Measurements from ENCODE around the gene GNG13. TPM values are rescaled to one million over a fixed set of nuclear protein-coding genes. Genes with fewer than 3 reads are reported as not detected.

The GNG13 gene
- total and polyA plus RNA-seq, 9 donors = 0.20 TPM; not detected in 8

GRCh38 chr16:751152-752006, 49.2 kb downstream of the GNG13 start:
- Histone ChIP-seq H3K36me3 (ENCODE audit: control insufficient read depth, insufficient read depth, low read length) (no peaks in the 10 kb centered on the region), H3K27me3 (ENCODE audit: control insufficient read depth, insufficient read depth, low read length) (peaks cover 28% of the 10 kb centered on the region), H3K27ac (ENCODE audit: low read length) (no peak overlapping the region), H3K9me3 (replicated peaks; ENCODE audit: control insufficient read depth, low read depth, low read length) (no peaks in the 10 kb centered on the region), H3K4me1 (ENCODE audit: control insufficient read depth, insufficient read depth, low read length) (no peaks in the 10 kb centered on the region), H3K4me3 (ENCODE audit: low read length) (no peak overlapping the region)
- 58% methylated on average over 30 of the region's 39 CpGs for WGBS (ENCODE audit: insufficient coverage)
- no peak for DNase-seq

DNA sequence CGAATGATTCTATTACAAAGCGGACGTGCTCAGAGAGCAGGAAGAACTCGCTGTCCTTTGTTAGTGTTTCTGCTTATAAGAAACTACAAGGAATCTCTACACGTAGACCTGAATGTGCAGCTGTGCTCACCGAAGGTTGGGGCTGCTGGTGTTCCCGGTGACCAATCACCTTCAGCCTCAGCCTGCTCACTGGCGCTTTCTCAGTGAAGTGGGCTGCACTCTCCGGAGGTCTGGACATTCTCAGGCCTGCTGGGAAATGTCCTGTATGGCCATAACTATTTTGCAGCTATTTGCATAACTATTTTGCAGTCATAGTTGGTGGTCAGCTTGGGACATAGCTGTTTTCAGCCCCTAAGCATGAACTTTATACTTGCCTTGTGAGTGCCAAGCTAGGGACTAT, 50.0 kb downstream of the GNG13 start:
- Histone ChIP-seq H3K9me3 (replicated peaks; ENCODE audit: control insufficient read depth, low read depth, low read length) (no peaks in the 10 kb centered on the region), H3K4me1 (ENCODE audit: control insufficient read depth, insufficient read depth, low read length) (no peaks in the 10 kb centered on the region), H3K27ac (ENCODE audit: low read length) (no peak overlapping the region), H3K4me3 (ENCODE audit: low read length) (no peak overlapping the region), H3K36me3 (ENCODE audit: control insufficient read depth, insufficient read depth, low read length) (no peaks in the 10 kb centered on the region), H3K27me3 (ENCODE audit: control insufficient read depth, insufficient read depth, low read length) (peaks cover 29% of the 10 kb centered on the region)
- WGBS (ENCODE audit: insufficient coverage) = 46% methylated on average over 8 of the region's 9 CpGs
- no peak for DNase-seq

GRCh38 chr16:749010-749409, 51.5 kb downstream of the GNG13 start:
- H3K27me3 ChIP-seq (ENCODE audit: control insufficient read depth, insufficient read depth, low read length) = peaks cover 29% of the 10 kb centered on the region
- no peaks in the 10 kb centered on the region for H3K36me3 ChIP-seq (ENCODE audit: control insufficient read depth, insufficient read depth, low read length)
- H3K27ac ChIP-seq (ENCODE audit: low read length) = no peak overlapping the region
- no peaks in the 10 kb centered on the region for H3K9me3 ChIP-seq (replicated peaks; ENCODE audit: control insufficient read depth, low read depth, low read length)
- H3K4me3 ChIP-seq (ENCODE audit: low read length) = no peak overlapping the region
- no peaks in the 10 kb centered on the region for H3K4me1 ChIP-seq (ENCODE audit: control insufficient read depth, insufficient read depth, low read length)
- no peak for DNase-seq
- 93% methylated on average over 2 of the region's 6 CpGs for WGBS (ENCODE audit: insufficient coverage)

Other genes with a start within 250 kb of the GNG13 start
- 0.13 TPM for gene PRR35, start 240.3 kb downstream of the GNG13 start, total RNA-seq
- under 1 TPM in 7 of 8 donors, not detected in 1; 0.07 to 0.30 (median 0.13) TPM for gene PRR35, start 240.3 kb downstream of the GNG13 start, polyA plus RNA-seq (ENCODE audit: insufficient read depth in 1 of 8, insufficient read length in 8 of 8, low replicate concordance in 1 of 8)
- 1.5 TPM for gene NHLRC4, start 233.7 kb downstream of the GNG13 start, total RNA-seq
- 1 to 10 TPM; 1.3 to 1.8 (median 1.5) TPM for gene NHLRC4, start 233.7 kb downstream of the GNG13 start, polyA plus RNA-seq (ENCODE audit: insufficient read depth in 1 of 8, insufficient read length in 8 of 8, low replicate concordance in 1 of 8)
- gene PIGQ, start 230.8 kb downstream of the GNG13 start, total RNA-seq = 12.2 TPM
- 10 to 100 TPM; 14.1 to 23.2 (median 19.2) TPM for gene PIGQ, start 230.8 kb downstream of the GNG13 start, polyA plus RNA-seq (ENCODE audit: insufficient read depth in 1 of 8, insufficient read length in 8 of 8, low replicate concordance in 1 of 8)
- 9.4 TPM for gene RAB40C, start 210.7 kb downstream of the GNG13 start, total RNA-seq
- 10 to 100 TPM; 10.3 to 15.4 (median 13.2) TPM for gene RAB40C, start 210.7 kb downstream of the GNG13 start, polyA plus RNA-seq (ENCODE audit: insufficient read depth in 1 of 8, insufficient read length in 8 of 8, low replicate concordance in 1 of 8)
- gene WFIKKN1, start 169.7 kb downstream of the GNG13 start, total RNA-seq = 0.22 TPM
- gene WFIKKN1, start 169.7 kb downstream of the GNG13 start, polyA plus RNA-seq (ENCODE audit: insufficient read depth in 1 of 8, insufficient read length in 8 of 8, low replicate concordance in 1 of 8) = under 1 TPM; 0.12 to 0.82 (median 0.39) TPM
- 47.9 TPM for gene METTL26, start 164.4 kb downstream of the GNG13 start, total RNA-seq
- gene METTL26, start 164.4 kb downstream of the GNG13 start, polyA plus RNA-seq (ENCODE audit: insufficient read depth in 1 of 8, insufficient read length in 8 of 8, low replicate concordance in 1 of 8) = 10 to 100 TPM; 39.3 to 59.1 (median 42.5) TPM
- gene MCRIP2, start 158.9 kb downstream of the GNG13 start, total RNA-seq = 18.6 TPM
- 10 to 100 TPM in 4 of 8 donors, 1 to 10 TPM in 4; 7.7 to 16.8 (median 10.8) TPM for gene MCRIP2, start 158.9 kb downstream of the GNG13 start, polyA plus RNA-seq (ENCODE audit: insufficient read depth in 1 of 8, insufficient read length in 8 of 8, low replicate concordance in 1 of 8)
- gene WDR90, start 151.4 kb downstream of the GNG13 start, total RNA-seq = 12.3 TPM
- gene WDR90, start 151.4 kb downstream of the GNG13 start, polyA plus RNA-seq (ENCODE audit: insufficient read depth in 1 of 8, insufficient read length in 8 of 8, low replicate concordance in 1 of 8) = 10 to 100 TPM; 10.6 to 30.5 (median 20.3) TPM
- gene RHOT2, start 132.6 kb downstream of the GNG13 start, total RNA-seq = 31.6 TPM
- 10 to 100 TPM; 45.1 to 88.7 (median 66.5) TPM for gene RHOT2, start 132.6 kb downstream of the GNG13 start, polyA plus RNA-seq (ENCODE audit: insufficient read depth in 1 of 8, insufficient read length in 8 of 8, low replicate concordance in 1 of 8)
- gene RHBDL1, start 125.1 kb downstream of the GNG13 start, total RNA-seq = 1.3 TPM
- gene RHBDL1, start 125.1 kb downstream of the GNG13 start, polyA plus RNA-seq (ENCODE audit: insufficient read depth in 1 of 8, insufficient read length in 8 of 8, low replicate concordance in 1 of 8) = 1 to 10 TPM in 6 of 8 donors, under 1 TPM in 2; 0.84 to 2.6 (median 1.7) TPM
- 70.7 TPM for gene STUB1, start 120.3 kb downstream of the GNG13 start, total RNA-seq
- gene STUB1, start 120.3 kb downstream of the GNG13 start, polyA plus RNA-seq (ENCODE audit: insufficient read depth in 1 of 8, insufficient read length in 8 of 8, low replicate concordance in 1 of 8) = 100 to 1,000 TPM in 4 of 8 donors, 10 to 100 TPM in 4; 93.9 to 115 (median 100) TPM
- gene JMJD8, start 116.4 kb downstream of the GNG13 start, total RNA-seq = 20.7 TPM
- gene JMJD8, start 116.4 kb downstream of the GNG13 start, polyA plus RNA-seq (ENCODE audit: insufficient read depth in 1 of 8, insufficient read length in 8 of 8, low replicate concordance in 1 of 8) = 10 to 100 TPM; 27.3 to 40.2 (median 34.5) TPM
- gene WDR24, start 110.3 kb downstream of the GNG13 start, total RNA-seq = 2.0 TPM
- 10 to 100 TPM in 1 of 8 donors, 1 to 10 TPM in 7; 7.1 to 10.5 (median 8.9) TPM for gene WDR24, start 110.3 kb downstream of the GNG13 start, polyA plus RNA-seq (ENCODE audit: insufficient read depth in 1 of 8, insufficient read length in 8 of 8, low replicate concordance in 1 of 8)
- gene FBXL16, start 94.9 kb downstream of the GNG13 start, total RNA-seq = not detected
- gene FBXL16, start 94.9 kb downstream of the GNG13 start, polyA plus RNA-seq (ENCODE audit: insufficient read depth in 1 of 8, insufficient read length in 8 of 8, low replicate concordance in 1 of 8) = under 1 TPM; 0.18 to 0.87 (median 0.42) TPM
- gene METRN, start 85.6 kb downstream of the GNG13 start, total RNA-seq = 35.6 TPM
- gene METRN, start 85.6 kb downstream of the GNG13 start, polyA plus RNA-seq (ENCODE audit: insufficient read depth in 1 of 8, insufficient read length in 8 of 8, low replicate concordance in 1 of 8) = 10 to 100 TPM; 33.3 to 49.6 (median 34.9) TPM
- gene ANTKMT, start 79.6 kb downstream of the GNG13 start, total RNA-seq = 29.8 TPM
- gene ANTKMT, start 79.6 kb downstream of the GNG13 start, polyA plus RNA-seq (ENCODE audit: insufficient read depth in 1 of 8, insufficient read length in 8 of 8, low replicate concordance in 1 of 8) = 10 to 100 TPM; 14.1 to 22.8 (median 16.0) TPM
- 0.18 TPM for gene CCDC78, start 74.3 kb downstream of the GNG13 start, total RNA-seq
- gene CCDC78, start 74.3 kb downstream of the GNG13 start, polyA plus RNA-seq (ENCODE audit: insufficient read depth in 1 of 8, insufficient read length in 8 of 8, low replicate concordance in 1 of 8) = 1 to 10 TPM in 7 of 8 donors, under 1 TPM in 1; 0.77 to 2.1 (median 1.3) TPM
- 1.7 TPM for gene HAGHL, start 73.6 kb downstream of the GNG13 start, total RNA-seq
- 1 to 10 TPM; 1.8 to 4.7 (median 2.9) TPM for gene HAGHL, start 73.6 kb downstream of the GNG13 start, polyA plus RNA-seq (ENCODE audit: insufficient read depth in 1 of 8, insufficient read length in 8 of 8, low replicate concordance in 1 of 8)
- gene CIAO3, start 59.7 kb downstream of the GNG13 start, total RNA-seq = 18.3 TPM
- 10 to 100 TPM; 14.3 to 19.6 (median 17.5) TPM for gene CIAO3, start 59.7 kb downstream of the GNG13 start, polyA plus RNA-seq (ENCODE audit: insufficient read depth in 1 of 8, insufficient read length in 8 of 8, low replicate concordance in 1 of 8)
- gene MSLN, start 40.0 kb downstream of the GNG13 start, total RNA-seq = 0.31 TPM
- 1 to 10 TPM in 4 of 8 donors, under 1 TPM in 4; 0.23 to 6.9 (median 0.93) TPM for gene MSLN, start 40.0 kb downstream of the GNG13 start, polyA plus RNA-seq (ENCODE audit: insufficient read depth in 1 of 8, insufficient read length in 8 of 8, low replicate concordance in 1 of 8)
- 9.4 TPM for gene RPUSD1, start 12.4 kb downstream of the GNG13 start, total RNA-seq
- gene RPUSD1, start 12.4 kb downstream of the GNG13 start, polyA plus RNA-seq (ENCODE audit: insufficient read depth in 1 of 8, insufficient read length in 8 of 8, low replicate concordance in 1 of 8) = 10 to 100 TPM; 10.0 to 13.9 (median 12.0) TPM
- gene CHTF18, start 12.1 kb downstream of the GNG13 start, total RNA-seq = 14.5 TPM
- 10 to 100 TPM; 11.5 to 27.1 (median 18.0) TPM for gene CHTF18, start 12.1 kb downstream of the GNG13 start, polyA plus RNA-seq (ENCODE audit: insufficient read depth in 1 of 8, insufficient read length in 8 of 8, low replicate concordance in 1 of 8)
- 10.2 TPM for gene LMF1, start 170.2 kb upstream of the GNG13 start, total RNA-seq
- gene LMF1, start 170.2 kb upstream of the GNG13 start, polyA plus RNA-seq (ENCODE audit: insufficient read depth in 1 of 8, insufficient read length in 8 of 8, low replicate concordance in 1 of 8) = 10 to 100 TPM in 4 of 8 donors, 1 to 10 TPM in 4; 8.7 to 14.1 (median 10.2) TPM
- 31.1 TPM for gene SOX8, start 181.0 kb upstream of the GNG13 start, total RNA-seq
- gene SOX8, start 181.0 kb upstream of the GNG13 start, polyA plus RNA-seq (ENCODE audit: insufficient read depth in 1 of 8, insufficient read length in 8 of 8, low replicate concordance in 1 of 8) = 10 to 100 TPM; 38.7 to 50.9 (median 42.1) TPM